Umbilical cord (tissue), 2 donors: ENCODE data around the gene PITPNC1. TPM values are rescaled to one million over a fixed set of nuclear protein-coding genes. Genes with fewer than 3 reads are reported as not detected.
"Not testable (repeated sequence)": the region's sequence is repeated elsewhere in the genome, so short reads cannot be mapped to it uniquely, and the experiment has no call there.

Experiments used
- DNase-seq: peaks from one replicate; pipeline ENCODE4 v3.0.0-alpha.2; 2015; ENCODE audit warnings: low spot score
- total RNA-seq: library from RNA; depleted of rRNA; stranded (reverse); fragments of >200 nt; gene quantifications from one replicate; pipeline ENCODE4 v1.2.3, GENCODE V29; 2014; ENCODE audit warnings: low replicate concordance; ENCODE audit not compliant: insufficient read depth

PITPNC1 gene
- total RNA-seq, 1 donor from 2014 or later, result 32.0 TPM

DNA sequence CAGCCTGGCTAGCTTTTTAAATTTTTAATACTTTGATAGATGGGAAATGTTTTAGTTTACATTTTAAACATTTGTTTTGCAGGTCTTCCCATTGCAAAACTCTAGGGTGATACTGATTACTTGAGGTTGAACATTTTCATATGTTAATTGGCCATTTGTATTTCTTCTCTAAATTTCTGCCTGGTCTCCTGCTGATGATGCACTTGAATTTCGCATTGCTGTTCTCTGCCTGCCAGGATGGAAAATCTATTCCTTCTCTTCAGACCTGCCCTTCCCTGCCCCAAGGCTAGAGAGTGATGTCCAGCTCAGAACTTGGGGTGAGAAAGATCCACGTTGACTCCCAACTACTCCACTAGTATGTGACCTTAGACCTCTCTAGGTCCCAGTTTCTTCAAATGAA, 134.7 kb downstream of the PITPNC1 start:
- DNase-seq, result no peak

DNA sequence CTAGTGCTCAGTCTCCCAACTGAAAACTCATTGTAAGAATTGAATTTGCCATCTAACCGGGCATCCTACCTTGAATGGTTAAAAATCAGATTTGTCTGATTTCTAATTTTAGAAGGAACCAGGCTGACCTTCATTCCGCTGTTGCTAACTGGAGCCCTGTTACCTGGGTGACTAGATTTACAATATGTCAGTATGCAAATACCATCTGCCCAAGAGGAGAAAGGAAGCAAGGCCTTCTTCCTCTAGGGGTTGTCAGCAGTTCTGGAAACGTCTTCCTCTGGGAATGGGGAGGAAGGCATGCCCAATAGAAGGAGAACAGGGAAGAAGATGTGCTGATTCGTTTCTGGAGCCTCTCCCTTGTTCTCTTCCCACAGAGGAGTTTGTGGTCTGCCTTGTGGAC, 137.9 kb downstream of the PITPNC1 start:
- no peak for DNase-seq

GRCh38 chr17:67515490-67516083, 138.5 kb downstream of the PITPNC1 start:
- no peak for DNase-seq

DNA sequence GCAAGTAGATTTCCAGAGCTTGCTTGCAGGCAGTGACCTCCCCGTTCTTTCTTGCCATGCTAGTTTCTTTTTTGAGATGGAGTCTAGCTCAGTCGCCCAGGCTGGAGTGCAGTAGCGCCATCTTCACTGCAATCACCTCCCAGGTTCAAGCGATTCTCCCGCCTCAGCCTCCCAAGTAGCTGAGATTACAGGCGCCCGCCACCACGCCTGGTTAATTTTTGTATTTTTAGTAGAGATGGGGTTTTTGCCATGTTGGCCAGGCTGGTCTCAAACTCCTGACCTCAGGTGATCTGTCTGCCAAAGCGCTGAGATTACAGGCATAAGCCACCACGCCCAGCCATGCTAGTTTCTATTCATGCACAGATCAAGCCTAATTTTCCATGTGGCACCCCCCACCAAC, 139.5 kb downstream of the PITPNC1 start:
- not testable (repeated sequence) for DNase-seq

- no peak for DNase-seq
These were observed 140.2 kb downstream of the PITPNC1 start for GRCh38 chr17:67517325-67517724.

- no peak for DNase-seq
These were observed 141.8 kb downstream of the PITPNC1 start for GRCh38 chr17:67518876-67519275.

DNA sequence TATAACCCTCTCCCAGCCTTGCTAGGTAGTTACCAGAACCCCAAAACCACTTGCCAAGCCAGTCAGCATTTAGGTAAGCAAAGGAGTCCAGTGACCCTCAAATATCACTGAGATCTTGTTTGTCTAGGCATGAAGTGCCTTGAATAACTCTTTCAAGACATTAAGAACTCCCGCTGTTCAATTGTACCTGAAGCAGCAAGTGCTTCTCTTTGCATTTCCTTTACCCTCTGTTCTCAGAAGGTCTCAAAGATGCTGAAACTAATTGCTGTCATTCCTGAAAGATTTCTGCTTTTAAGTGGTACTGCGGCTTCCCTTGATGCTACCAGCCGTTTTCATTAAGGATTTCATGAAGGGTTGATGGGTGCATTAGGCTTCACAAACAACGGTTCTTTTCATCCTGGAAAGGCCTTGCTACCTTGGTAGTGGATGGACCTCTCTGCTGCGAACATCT, 142.7 kb downstream of the PITPNC1 start:
- DNase-seq, result no peak

DNA sequence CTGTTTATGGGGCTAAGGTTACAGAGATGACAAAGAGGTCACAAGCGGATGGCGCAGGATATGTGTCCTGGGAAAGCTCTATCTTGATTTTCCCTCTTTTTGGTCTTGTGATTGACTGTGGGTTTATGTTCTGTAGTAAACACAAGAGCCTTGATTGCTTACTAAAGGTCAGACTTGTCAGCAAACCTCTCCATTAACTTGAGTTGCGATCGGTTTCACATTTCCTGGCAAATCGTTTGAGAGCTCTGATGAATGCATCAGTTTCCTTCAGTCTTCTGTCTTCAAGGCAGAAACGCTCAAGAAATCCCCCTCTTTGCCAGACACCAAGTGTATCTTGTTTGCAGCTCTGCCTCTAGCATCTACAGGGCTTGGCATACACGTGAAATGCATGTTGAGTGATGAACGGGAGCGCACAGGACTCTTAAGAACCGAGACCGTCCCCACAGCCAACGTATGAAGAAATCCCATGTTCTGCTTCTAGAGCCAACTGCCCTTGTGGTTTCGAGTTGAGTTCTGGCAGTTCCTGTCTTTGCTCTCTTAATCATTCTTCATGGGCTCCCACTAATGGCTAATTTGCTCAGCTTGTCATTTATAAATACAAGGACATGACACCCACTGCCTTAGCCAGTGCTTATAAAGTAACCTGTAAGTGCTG, 143.3 kb downstream of the PITPNC1 start:
- DNase-seq, result no peak

DNA sequence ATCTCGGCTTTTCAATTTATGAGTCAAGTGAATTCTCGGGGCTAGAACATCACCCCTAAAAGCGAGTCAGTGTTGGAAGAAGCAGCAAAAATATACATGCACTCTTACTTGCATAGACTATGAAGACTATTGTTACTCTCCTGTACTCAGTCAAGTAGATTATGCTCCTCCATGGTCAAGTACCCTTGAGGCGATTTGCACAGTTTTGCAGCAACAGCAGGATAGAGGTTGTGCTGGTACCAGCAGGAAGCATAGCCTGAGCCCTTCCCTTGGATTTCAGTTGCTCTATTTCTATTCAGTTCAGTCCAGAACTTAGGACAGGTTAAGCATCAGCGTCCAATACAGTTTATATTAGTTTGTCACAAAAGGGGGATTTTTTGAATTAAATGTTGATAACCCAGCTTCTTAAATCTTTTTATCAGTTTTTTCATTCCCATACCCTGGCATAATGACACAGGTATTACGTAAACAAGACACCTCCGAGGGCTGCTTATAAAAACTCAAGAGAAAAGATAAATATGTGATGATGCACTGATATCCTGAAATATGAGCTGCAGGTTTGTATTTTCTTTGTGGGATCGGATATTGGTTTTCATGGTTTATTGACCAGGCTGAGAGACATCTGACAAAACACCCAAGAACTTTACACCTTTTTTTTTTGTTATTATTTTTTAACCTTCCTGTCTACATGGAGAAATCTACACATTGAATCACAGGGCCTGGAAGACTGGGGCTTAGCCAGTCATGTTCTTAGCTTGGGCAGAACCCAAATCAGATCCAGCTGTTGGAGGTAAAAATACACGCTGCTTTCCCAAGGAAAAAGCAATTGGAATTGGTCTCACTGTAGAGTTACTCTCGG, 144.1 kb downstream of the PITPNC1 start:
- peak; percentile 11 for DNase-seq

GRCh38 chr17:67521775-67522069, 144.6 kb downstream of the PITPNC1 start:
- no peak for DNase-seq

DNA sequence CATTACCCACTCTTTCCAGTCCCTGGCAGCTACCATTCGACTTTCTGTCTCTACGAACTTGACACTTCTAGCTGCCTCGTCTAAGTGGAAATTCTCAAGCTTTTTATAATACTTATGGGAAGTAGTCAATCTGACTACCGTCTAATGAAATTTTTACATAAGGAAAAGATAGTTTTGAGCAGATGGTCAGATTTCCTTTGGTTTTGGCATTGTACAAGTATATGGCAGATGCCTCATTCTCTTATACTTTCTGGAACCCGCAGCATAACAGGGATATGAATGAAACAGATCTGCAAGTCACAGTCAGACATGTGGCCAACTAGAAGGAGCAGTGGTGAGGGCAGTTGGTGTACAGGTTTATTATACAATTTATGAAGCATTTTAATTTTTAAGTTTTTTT, 146.0 kb downstream of the PITPNC1 start:
- no peak for DNase-seq

DNA sequence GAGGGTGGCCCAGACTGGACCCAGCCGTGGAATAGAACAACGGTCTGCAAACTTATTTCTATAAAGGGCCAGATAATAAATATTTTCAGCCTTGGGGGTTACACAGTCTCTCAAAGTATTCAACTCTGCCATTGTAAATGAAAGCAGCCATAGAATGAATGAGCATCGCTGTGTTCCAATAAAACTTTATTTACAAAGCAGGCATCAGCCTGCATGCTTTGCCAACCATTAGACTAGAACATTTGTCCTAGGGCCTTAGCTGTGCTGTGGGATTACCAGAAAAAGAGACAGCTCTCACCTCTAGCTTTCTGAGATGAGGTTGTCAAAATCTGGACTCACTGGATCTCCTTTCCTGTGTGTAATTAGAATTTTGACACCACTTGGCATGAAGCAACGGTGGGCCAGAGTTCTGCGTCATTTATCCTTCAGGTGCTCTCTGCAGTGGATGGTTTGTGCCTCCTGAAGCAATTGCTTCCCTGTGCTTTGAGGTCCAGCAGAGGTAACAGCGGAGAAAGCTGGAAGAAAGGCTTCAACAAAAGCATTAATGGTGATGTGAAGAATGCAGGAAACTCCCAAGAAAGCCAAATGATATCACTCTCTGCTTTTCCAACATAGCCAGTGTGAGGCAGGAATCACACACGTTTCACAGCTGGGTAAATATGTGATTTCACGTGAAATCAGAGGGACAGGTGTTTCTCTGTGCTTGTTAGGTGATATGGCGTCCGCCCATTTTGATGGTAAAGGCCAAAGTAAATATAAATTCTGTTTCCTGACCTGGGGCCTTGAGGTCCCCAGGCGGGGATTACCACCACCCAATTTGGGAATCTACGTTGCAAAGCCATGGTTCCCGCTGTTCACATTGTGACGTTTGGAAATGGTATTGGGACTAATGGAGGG, 148.4 kb downstream of the PITPNC1 start:
- no peak for DNase-seq

DNA sequence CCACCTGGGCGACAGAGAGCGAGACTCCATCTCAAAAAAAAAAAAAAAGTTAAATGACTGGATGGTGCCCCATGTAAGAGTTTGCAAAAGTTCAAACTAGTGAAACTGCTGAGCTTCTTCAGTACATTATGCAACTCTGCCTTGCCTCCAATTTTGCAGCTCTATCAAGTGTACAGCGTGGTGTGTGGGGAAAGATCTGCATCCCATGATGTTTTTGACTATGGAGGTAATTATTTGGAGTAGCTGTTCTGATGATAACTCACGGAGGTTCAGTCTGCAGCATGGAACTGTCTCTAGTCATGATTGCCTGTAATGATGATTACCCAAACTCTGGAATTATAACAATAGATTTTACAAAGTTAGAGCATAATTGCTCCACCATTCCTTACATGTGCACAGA, 149.6 kb downstream of the PITPNC1 start:
- no peak for DNase-seq

DNA sequence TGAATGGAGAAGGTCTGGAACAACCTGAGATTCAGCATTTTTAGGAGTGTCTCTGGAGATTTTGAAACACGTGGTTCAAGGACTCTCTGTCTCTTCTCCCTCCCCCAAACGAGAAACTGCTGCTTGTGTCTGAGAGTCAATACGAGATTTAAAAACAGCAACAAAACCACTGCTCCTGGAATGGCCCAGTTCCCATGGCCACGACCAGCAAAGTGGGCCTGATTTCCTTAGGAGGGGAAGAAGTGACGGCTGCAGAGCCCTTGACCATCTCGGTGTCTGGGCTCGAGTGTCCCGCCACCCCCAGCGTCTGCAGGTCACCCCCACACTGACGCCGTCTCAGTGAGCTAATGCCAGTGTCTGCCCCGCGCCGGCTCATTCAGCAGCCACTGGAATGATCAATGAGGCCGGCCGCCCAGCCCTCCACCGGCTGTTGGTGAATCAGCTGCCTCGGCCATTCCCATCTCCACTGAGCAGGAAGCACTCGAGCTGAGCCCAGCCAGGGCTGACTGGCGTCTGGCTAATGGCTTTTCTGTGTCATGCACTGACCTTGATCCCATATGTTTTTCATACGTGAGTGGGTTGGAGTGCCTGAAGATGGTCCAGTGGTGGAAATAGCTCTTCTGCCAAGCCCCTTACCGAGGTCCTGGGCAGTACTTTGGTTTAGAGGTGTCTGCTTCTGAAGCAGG, 151.8 kb downstream of the PITPNC1 start:
- peak; percentile 78 for DNase-seq

DNA sequence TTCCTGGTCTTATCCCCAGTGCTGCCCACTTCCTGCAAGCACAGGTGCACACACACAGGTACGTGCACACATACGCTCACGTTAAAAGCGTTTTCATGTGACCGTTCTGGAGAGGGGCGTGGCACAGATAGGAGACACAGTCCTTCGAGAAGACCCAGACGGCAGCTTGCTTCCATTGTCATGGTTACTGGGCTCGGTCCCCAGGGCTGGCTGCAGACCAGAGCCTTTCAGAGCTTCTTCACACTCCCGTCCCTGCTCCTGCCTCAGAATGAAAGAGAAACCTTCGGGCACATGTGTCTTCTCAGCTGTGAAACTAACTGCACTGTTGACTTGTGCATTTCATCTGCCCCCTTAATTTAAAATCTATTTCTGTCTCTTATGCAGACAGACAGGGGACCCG, 154.2 kb downstream of the PITPNC1 start:
- no peak for DNase-seq

DNA sequence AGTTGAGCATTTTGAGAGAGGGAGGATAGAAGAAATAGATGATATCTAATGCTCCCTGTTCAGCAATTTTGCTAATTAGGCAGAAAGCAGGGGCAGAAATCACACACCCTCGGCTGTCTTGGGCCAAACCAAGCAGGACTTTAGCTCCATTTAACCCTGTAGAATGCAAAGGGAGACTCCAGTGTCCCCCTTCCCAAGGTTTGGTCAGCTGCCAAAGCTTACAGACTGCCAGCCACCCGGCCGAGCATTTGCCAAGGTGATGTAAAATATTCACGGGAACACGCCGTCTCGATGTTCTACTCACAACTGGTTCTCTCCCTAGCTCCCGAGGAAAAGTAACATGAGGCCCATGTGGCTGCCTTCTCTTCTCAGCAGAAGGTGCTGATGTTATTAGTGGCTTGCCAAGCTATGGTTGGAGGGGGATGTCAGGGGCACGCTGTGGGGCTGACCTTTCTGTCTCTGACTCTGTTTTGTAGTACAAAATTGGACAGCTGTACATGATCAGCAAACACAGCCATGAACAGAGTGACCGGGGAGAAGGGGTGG, 155.3 kb downstream of the PITPNC1 start:
- DNase-seq, result no peak

GRCh38 chr17:67534941-67535340, 157.9 kb downstream of the PITPNC1 start:
- no peak for DNase-seq

DNA sequence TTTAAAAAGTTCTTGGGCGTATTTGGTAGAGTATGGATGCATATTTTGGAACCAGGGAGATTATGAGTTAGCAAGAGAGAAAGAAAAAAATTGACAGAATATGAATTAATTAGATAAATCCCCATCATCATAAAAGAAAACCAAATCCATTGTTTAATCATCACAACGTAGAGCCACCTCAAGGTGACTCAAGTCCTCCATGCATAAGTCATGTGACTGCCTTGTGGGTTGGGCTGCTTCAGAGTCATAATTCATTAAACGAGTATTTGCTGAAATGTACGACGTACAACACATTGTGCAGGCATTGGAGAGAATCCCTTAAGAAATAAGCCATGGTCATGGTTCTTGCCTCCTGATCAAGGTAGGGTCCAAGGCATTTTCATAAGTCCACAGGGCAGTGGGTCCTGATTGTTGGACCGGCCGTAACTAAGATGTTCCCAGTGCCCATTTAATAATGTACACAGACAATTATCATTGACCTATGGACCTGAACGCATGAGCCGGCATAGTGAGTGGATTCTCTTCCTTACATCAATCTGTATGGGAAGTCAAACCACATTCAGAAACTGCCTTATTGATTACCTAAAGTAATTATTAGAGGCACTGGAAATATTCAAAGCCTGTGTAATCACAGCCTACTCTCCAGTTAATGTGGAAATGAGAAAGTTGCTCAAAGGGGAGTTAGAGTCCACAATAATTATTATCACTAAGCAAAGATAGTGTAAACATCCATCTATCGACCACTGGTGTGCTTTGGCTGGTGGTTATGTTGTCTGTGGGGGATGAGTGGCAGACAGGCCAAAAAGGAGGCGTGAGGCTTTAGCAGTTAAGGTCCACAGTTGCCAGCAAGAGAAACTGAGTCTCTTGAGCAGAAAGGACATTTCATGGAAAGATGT, 165.4 kb downstream of the PITPNC1 start:
- no peak for DNase-seq

DNA sequence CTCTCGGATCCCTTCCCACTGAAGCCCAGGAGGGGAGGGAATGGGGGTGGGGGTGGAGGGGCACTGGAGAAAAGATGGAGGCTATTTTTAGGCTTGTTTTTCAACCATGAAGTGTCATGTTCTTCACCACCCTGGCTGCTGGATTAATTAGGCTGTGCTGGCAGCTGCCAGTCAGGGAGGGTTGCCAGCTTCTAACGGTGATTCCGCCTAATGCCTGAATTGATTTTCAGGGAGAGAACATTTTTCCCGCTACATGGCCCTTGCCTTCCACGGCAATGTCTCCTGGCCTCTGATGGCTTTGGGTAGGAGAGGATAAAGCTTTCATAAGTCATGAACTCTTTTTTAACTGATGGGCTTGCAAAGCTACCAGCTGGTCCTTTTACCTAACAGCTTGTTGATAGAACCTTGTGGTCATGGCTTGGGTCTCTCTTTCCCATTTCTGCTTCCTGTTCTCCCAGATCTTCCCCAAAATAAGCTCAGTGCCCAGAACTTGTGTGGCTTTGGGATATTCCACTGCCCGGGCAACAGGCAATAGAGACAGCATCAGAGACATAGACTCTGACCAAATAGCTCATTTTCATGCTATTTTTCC, 167.4 kb downstream of the PITPNC1 start:
- DNase-seq, result no peak
